A673 (cell line): Measurements from ENCODE around the gene LAMA2. TPM values are rescaled to one million over a fixed set of nuclear protein-coding genes. Genes with fewer than 3 reads are reported as not detected.

Source experiments
- BruUV-seq: library from RNA; stranded (reverse); fragments of 400-500 nt; replicated peaks from 2 replicates; lab custom pipeline; 2021; lab: Mats Ljungman, UMichigan
- CTCF ChIA-PET: fragments of 300-600 bp; sonication (Branson Sonifier 250); formaldehyde crosslinking; loops from one replicate; lab custom pipeline; 2022; ENCODE audit warnings: antibody characterized with exemption; lab: Charles Lee
- POLR2A ChIA-PET: fragments of 300-600 bp; sonication (Branson Sonifier 250); formaldehyde crosslinking; loops from one replicate; lab custom pipeline; 2022; ENCODE audit warnings: antibody characterized with exemption; ENCODE audit not compliant: low non-redundant PET; lab: Charles Lee
- DNase-seq: peaks from one replicate; pipeline ENCODE4 v3.0.0-alpha.2; 2015; ENCODE audit warnings: low spot score
- H3K27ac ChIP-seq: fragments of 200-600 bp; sonication (generic); 2 replicates; pipeline ENCODE4 v1.5.1; 2016; ENCODE audit warnings: mixed run types, low read depth, mild to moderate bottlenecking, mixed read lengths, antibody characterized with exemption, low read length; ENCODE audit not compliant: poor library complexity, severe bottlenecking
- H3K27me3 ChIP-seq: fragments of 200-600 bp; sonication (generic); replicated peaks from 2 replicates; pipeline ENCODE4 v1.6.1; 2017; ENCODE audit warnings: mixed run types, low read depth, mild to moderate bottlenecking, mixed read lengths, antibody characterized with exemption, low read length; ENCODE audit not compliant: insufficient read depth, poor library complexity
- H3K36me3 ChIP-seq: fragments of 200-600 bp; sonication (generic); 2 replicates; pipeline ENCODE4 v1.6.1; 2016; ENCODE audit warnings: mixed run types, mild to moderate bottlenecking, mixed read lengths, antibody characterized with exemption, low read length; ENCODE audit not compliant: insufficient read depth, poor library complexity, severe bottlenecking
- H3K4me1 ChIP-seq: fragments of 200-600 bp; sonication (generic); 2 replicates; pipeline ENCODE4 v1.6.1; 2017; ENCODE audit warnings: mixed run types, mild to moderate bottlenecking, mixed read lengths, antibody characterized with exemption, low read length; ENCODE audit not compliant: insufficient read depth, poor library complexity, severe bottlenecking
- H3K4me3 ChIP-seq: fragments of 200-600 bp; sonication (generic); 2 replicates; pipeline ENCODE4 v1.5.1; 2016; ENCODE audit warnings: low read depth, mixed run types, mild to moderate bottlenecking, mixed read lengths, low read length; ENCODE audit not compliant: poor library complexity, severe bottlenecking
- H3K9me3 ChIP-seq: fragments of 200-600 bp; sonication (generic); 2 replicates; pipeline ENCODE4 v1.6.1; 2016; ENCODE audit warnings: mixed run types, low read depth, mild to moderate bottlenecking, mixed read lengths, antibody characterized with exemption, low read length; ENCODE audit not compliant: poor library complexity, severe bottlenecking
- EZH2 ChIP-seq: fragments of 200-600 bp; sonication (generic); IDR thresholded peaks from 2 replicates; pipeline ENCODE4 v1.6.1; 2017; ENCODE audit warnings: borderline replicate concordance, low read depth, mild to moderate bottlenecking, mixed read lengths, antibody characterized with exemption, low read length; ENCODE audit not compliant: poor library complexity, severe bottlenecking
- intact Hi-C: fragments of 100-400 bp; cut with micrococcal nuclease; formaldehyde crosslinking; loops from one replicate; pipeline ENCODE4 v1.10.0; 2022; ENCODE audit not compliant: unreplicated experiment
- total RNA-seq: library from RNA; stranded (reverse); gene quantifications from 2 replicates; pipeline ENCODE4 v1.2.3, GENCODE V29; 2021
- TF ChIP-seq, protein P1 (sequence below): fragments of 300-800, 200-600 bp; sonication (generic); conservative IDR thresholded peaks from 2 replicates; pipeline ENCODE4 v1.5.1; 2017; ENCODE audit warnings: low read depth, mild to moderate bottlenecking, antibody characterized with exemption, low read length, moderate library complexity, mixed read lengths

LAMA2 gene
- total RNA-seq, 1 experiment from 2014 or later: 2.2 TPM

DNA sequence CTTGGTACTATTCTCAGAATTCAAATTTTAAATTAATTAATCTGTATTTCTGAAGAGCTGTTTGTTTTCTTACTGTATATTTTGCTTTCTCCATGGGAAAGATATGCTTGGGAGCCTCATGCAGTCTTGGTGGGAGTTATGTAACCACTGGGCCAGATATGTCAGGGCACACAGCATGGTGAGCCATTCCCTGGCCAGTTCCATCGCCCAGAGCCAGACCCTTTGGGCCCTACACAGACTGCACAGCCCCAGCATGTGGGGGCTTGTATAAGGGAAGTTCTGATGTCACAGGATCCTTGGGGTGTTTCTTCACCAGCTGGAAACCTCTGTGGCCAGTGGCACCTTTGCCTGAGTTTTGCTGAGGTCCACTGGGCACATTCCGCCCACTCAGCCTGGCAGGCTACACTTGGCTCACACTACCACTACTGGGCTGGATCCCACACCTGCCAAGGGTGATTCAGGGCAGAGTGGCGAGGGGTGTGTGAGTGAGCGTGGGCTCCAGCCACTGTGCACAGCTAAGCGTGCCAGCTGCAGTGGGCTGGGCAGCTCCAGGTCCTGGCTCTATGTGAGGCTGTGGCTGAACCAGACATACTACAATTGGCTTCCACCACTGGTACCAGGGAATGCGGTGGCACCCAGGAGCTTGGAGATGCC, 533.5 kb downstream of the LAMA2 start:
- TF ChIP-seq, protein P1, sequence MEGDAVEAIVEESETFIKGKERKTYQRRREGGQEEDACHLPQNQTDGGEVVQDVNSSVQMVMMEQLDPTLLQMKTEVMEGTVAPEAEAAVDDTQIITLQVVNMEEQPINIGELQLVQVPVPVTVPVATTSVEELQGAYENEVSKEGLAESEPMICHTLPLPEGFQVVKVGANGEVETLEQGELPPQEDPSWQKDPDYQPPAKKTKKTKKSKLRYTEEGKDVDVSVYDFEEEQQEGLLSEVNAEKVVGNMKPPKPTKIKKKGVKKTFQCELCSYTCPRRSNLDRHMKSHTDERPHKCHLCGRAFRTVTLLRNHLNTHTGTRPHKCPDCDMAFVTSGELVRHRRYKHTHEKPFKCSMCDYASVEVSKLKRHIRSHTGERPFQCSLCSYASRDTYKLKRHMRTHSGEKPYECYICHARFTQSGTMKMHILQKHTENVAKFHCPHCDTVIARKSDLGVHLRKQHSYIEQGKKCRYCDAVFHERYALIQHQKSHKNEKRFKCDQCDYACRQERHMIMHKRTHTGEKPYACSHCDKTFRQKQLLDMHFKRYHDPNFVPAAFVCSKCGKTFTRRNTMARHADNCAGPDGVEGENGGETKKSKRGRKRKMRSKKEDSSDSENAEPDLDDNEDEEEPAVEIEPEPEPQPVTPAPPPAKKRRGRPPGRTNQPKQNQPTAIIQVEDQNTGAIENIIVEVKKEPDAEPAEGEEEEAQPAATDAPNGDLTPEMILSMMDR: no peak
- no peak for TF ChIP-seq EZH2
- intact Hi-C loops: loop anchor here (5.0 kb wide), 1 partner anchor 56 kb away; no protein-coding TSS in a partner anchor
- no peaks in the 10 kb centered on the region for H3K9me3 ChIP-seq
- no TSS peak for BruUV-seq
- no peak overlapping the region for H3K27ac ChIP-seq
- H3K4me1 ChIP-seq: no peaks in the 10 kb centered on the region
- ChIA-PET CTCF (no interaction called here), POLR2A (no interaction called here)
- DNase-seq: no peak
- H3K27me3 ChIP-seq: no peaks in the 10 kb centered on the region
- no peaks in the 10 kb centered on the region for H3K36me3 ChIP-seq
- H3K4me3 ChIP-seq: no peak overlapping the region

GRCh38 chr6:129417416-129418086, 534.6 kb downstream of the LAMA2 start:
- H3K4me3 ChIP-seq: no peak overlapping the region
- BruUV-seq: no TSS peak
- H3K36me3 ChIP-seq: no peaks in the 10 kb centered on the region
- intact Hi-C loops: loop anchor here (5.0 kb wide), 1 partner anchor 55 kb away; no protein-coding TSS in a partner anchor
- POLR2A ChIA-PET: no interaction called here
- no peak overlapping the region for H3K27ac ChIP-seq
- CTCF ChIA-PET: no interaction called here
- H3K27me3 ChIP-seq: no peaks in the 10 kb centered on the region
- no peak for TF ChIP-seq EZH2
- TF ChIP-seq, protein P1: no peak
- H3K9me3 ChIP-seq: no peaks in the 10 kb centered on the region
- no peak for DNase-seq
- no peaks in the 10 kb centered on the region for H3K4me1 ChIP-seq

- intact Hi-C loops: loop anchor here (5.0 kb wide), 1 partner anchor 53 kb away; no protein-coding TSS in a partner anchor
- ChIA-PET CTCF (no interaction called here), POLR2A (no interaction called here)
- no peak for DNase-seq
- Histone ChIP-seq H3K4me1 (no peaks in the 10 kb centered on the region), H3K9me3 (no peaks in the 10 kb centered on the region), H3K4me3 (no peak overlapping the region), H3K27me3 (no peaks in the 10 kb centered on the region), H3K36me3 (no peaks in the 10 kb centered on the region), H3K27ac (no peak overlapping the region)
- no peak for TF ChIP-seq EZH2
- TF ChIP-seq, protein P1: no peak
- BruUV-seq: no TSS peak
Observed at GRCh38 chr6:129419324-129419723, 536.4 kb downstream of the LAMA2 start.
